Measurements from ENCODE around the gene IBA57. TPM values are rescaled to one million over a fixed set of nuclear protein-coding genes. Genes with fewer than 3 reads are reported as not detected.

IBA57 gene
- polyA plus RNA-seq, result 9.2 TPM
- long read RNA-seq, donor 1, full-length matches to known transcripts, result 2 of 2 reads
- long read RNA-seq, donor 1, partial matches to known transcripts, result 0 of 2 reads
- long read RNA-seq, donor 1, other reads (novel, unspliced or antisense), result 0 of 2 reads
- long read RNA-seq, donor 2, full-length matches to known transcripts, result 1 of 1 reads
- long read RNA-seq, donor 2, partial matches to known transcripts, result 0 of 1 reads
- long read RNA-seq, donor 2, other reads (novel, unspliced or antisense), result 0 of 1 reads
- long read RNA-seq, donor 3, result 0 reads
- long read RNA-seq, donor 4, result 0 reads
- long read RNA-seq, donor 5, result 0 reads
- long read RNA-seq, donor 6, full-length matches to known transcripts, result 7 of 7 reads
- long read RNA-seq, donor 6, partial matches to known transcripts, result 0 of 7 reads
- long read RNA-seq, donor 6, other reads (novel, unspliced or antisense), result 0 of 7 reads
- long read RNA-seq, donor 7, full-length matches to known transcripts, result 3 of 3 reads
- long read RNA-seq, donor 7, partial matches to known transcripts, result 0 of 3 reads
- long read RNA-seq, donor 7, other reads (novel, unspliced or antisense), result 0 of 3 reads
- long read RNA-seq, donor 8, full-length matches to known transcripts, result 2 of 2 reads
- long read RNA-seq, donor 8, partial matches to known transcripts, result 0 of 2 reads
- long read RNA-seq, donor 8, other reads (novel, unspliced or antisense), result 0 of 2 reads
- long read RNA-seq, donor 9, full-length matches to known transcripts, result 4 of 4 reads
- long read RNA-seq, donor 9, partial matches to known transcripts, result 0 of 4 reads
- long read RNA-seq, donor 9, other reads (novel, unspliced or antisense), result 0 of 4 reads
- long read RNA-seq, donor 10, full-length matches to known transcripts, result 2 of 2 reads
- long read RNA-seq, donor 10, partial matches to known transcripts, result 0 of 2 reads
- long read RNA-seq, donor 10, other reads (novel, unspliced or antisense), result 0 of 2 reads
- long read RNA-seq, donor 11, full-length matches to known transcripts, result 1 of 1 reads
- long read RNA-seq, donor 11, partial matches to known transcripts, result 0 of 1 reads
- long read RNA-seq, donor 11, other reads (novel, unspliced or antisense), result 0 of 1 reads

DNA sequence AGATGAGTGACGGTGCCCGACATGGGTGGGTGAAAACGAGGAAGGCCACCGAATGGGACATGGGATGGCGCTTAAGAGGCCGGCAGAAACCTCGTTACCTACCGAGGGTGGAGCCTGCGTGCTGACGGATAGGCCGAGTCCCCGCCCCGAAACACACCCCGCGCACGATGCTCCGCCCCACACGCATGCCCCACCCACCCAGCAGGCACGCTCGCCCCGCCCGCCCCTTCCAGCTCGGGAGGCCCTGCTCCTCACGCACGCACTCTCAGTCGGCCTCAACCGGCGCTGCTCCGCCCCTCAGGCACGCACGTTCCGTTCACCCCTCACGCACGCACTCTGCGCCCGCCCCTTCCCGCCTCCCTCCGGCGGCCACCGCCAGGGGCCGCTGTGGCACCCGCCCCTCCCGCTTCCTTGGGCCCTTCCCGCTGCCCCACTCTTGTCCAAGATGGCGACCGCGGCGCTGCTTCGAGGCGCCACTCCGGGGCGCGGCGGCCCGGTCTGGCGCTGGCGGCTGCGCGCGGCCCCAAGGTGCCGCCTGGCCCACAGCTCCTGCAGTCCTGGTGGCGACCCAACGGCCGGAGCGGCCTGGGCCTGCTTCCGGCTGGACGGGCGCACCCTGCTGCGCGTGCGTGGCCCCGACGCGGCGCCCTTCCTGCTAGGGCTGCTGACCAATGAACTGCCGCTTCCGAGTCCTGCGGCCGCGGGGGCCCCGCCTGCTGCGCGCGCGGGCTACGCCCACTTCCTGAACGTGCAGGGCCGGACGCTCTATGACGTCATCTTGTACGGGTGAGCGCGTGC is at the start of gene IBA57:
IBA57 (plus strand) TSS at position 433 of the 798 bp plus-strand sequence; CDS start at position 446, 13 bp downstream.
- Histone ChIP-seq H3K4me1 (ENCODE audit: control insufficient read depth, insufficient read depth, low read length) (peaks cover 35% of the 10 kb centered on the region), H3K9me3 (ENCODE audit: control insufficient read depth, low read depth, low read length) (no peaks in the 10 kb centered on the region), H3K4me3 (ENCODE audit: low read length) (peak within 1 kb of the TSS; percentile 84), H3K36me3 (ENCODE audit: control insufficient read depth, insufficient read depth, low read length) (peaks cover 2% of the 10 kb centered on the region), H3K27me3 (ENCODE audit: control insufficient read depth, insufficient read depth, low read length) (peaks cover 7% of the 10 kb centered on the region), H3K27ac (ENCODE audit: low read length) (peak within 1 kb of the TSS; percentile 99)
- no CpG with 5 or more reads among the region's 93 CpGs for WGBS (ENCODE audit: insufficient coverage, low lambda C conversion rate)
- DNase-seq, result peak; percentile 100

DNA sequence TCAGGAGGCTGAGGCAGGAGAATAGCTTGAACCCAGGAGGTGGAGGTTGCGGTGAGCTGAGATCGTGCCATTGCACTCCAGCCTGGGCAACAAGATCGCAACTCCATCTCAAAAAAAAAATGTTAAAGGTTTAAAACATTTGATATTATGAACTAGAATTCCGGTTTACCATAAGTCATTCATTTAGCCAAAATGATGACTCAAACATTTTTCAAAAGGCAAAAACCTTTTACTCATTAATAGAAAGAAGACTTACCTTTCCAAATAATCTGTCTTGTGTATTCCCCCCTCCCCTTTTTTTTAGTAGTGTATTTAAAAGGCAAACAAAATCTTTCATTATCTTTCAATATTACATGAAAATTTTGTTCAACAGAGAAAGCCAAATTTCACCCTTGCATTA is 48.3 kb upstream of the IBA57 start:
- Histone ChIP-seq H3K4me1 (ENCODE audit: control insufficient read depth, insufficient read depth, low read length) (peaks cover 3% of the 10 kb centered on the region), H3K27ac (ENCODE audit: low read length) (no peak overlapping the region), H3K27me3 (ENCODE audit: control insufficient read depth, insufficient read depth, low read length) (no peaks in the 10 kb centered on the region), H3K36me3 (ENCODE audit: control insufficient read depth, insufficient read depth, low read length) (no peaks in the 10 kb centered on the region), H3K4me3 (ENCODE audit: low read length) (no peak overlapping the region), H3K9me3 (ENCODE audit: control insufficient read depth, low read depth, low read length) (no peaks in the 10 kb centered on the region)
- 83% methylated on average over 1 of the region's 4 CpGs for WGBS (ENCODE audit: insufficient coverage, low lambda C conversion rate)
- no peak for DNase-seq

DNA sequence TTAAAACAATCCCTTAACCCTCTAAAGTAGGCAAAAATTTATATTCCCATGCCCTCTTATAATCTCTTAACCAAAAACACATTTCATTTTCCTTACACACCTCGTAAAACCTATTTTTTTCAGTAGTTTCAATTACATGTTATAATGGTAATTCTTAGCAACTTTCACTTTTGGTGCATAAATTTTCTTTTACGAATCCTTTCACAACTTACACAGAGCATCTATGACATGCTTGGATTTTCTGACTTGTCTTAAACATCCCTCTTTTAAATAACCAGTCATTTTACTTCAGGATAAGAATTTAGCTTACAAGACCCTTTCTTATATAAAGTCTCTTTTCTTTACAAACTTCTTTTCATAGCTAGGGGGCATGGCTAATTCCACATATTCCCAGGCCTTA is 47.6 kb upstream of the IBA57 start:
- 68% methylated on average over 2 of the region's 2 CpGs for WGBS (ENCODE audit: insufficient coverage, low lambda C conversion rate)

DNA sequence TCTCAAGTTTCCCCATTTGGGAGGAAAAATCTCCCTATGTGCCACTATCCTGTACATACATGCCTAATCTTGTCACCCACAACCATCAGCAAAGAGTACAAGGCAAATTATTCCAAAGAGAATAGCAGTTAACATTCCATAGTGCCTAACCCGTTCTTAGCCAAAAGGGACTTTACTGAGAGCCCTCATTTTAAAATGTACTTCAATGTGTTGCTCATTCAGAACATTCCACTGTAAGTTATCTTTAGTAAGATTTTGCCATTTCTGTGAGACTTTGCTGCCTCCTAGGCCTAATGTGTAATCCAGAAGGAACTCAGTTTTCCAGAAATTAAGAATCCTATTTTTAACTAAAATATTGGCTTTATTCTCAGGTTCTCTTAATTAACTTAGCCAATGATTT is 45.3 kb upstream of the IBA57 start:
- no CpG with 5 or more reads among the region's 1 CpG for WGBS (ENCODE audit: insufficient coverage, low lambda C conversion rate)
- Histone ChIP-seq H3K27me3 (ENCODE audit: control insufficient read depth, insufficient read depth, low read length) (no peaks in the 10 kb centered on the region), H3K27ac (ENCODE audit: low read length) (no peak overlapping the region), H3K36me3 (ENCODE audit: control insufficient read depth, insufficient read depth, low read length) (no peaks in the 10 kb centered on the region), H3K9me3 (ENCODE audit: control insufficient read depth, low read depth, low read length) (no peaks in the 10 kb centered on the region), H3K4me3 (ENCODE audit: low read length) (no peak overlapping the region), H3K4me1 (ENCODE audit: control insufficient read depth, insufficient read depth, low read length) (peaks cover 28% of the 10 kb centered on the region)
- DNase-seq, result no peak

More for the DNA sequence above, 47.6 kb upstream of the IBA57 start:
- H3K27ac ChIP-seq (ENCODE audit: low read length), result no peak overlapping the region
- H3K4me1 ChIP-seq (ENCODE audit: control insufficient read depth, insufficient read depth, low read length), result peaks cover 9% of the 10 kb centered on the region
- no peak for DNase-seq
- no peak overlapping the region for H3K4me3 ChIP-seq (ENCODE audit: low read length)
- no peaks in the 10 kb centered on the region for H3K36me3 ChIP-seq (ENCODE audit: control insufficient read depth, insufficient read depth, low read length)
- H3K27me3 ChIP-seq (ENCODE audit: control insufficient read depth, insufficient read depth, low read length), result no peaks in the 10 kb centered on the region
- no peaks in the 10 kb centered on the region for H3K9me3 ChIP-seq (ENCODE audit: control insufficient read depth, low read depth, low read length)

DNA sequence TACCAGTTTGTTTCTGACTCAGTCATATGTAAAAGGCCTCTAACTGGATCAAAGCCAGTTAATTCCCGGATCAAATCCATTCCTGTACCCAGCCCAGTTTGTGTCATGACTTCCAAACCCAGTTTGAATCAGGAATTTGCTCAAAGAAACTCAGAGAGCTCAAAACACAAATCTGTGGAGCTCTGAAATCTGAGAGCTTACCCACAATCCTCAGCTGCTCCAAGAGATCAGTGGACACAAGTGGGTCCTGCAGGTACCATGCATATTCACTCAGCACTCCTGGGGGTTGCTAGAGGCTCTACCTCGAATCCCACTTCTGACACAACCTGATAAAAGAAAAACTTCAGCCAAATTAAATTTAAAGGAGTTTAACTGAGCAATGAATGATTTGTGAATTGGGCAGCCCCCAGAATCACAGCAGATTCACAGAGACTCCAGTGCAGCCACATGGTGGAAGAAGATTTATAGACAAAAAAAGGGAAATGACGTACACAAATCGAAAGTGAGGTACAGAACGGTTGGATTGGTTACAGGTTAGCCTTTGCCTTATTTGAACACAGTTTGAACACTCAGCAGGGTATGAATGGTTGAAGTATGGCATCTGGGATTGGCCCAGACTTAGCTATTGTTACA is 44.6 kb upstream of the IBA57 start:
- no peaks in the 10 kb centered on the region for H3K36me3 ChIP-seq (ENCODE audit: control insufficient read depth, insufficient read depth, low read length)

DNA sequence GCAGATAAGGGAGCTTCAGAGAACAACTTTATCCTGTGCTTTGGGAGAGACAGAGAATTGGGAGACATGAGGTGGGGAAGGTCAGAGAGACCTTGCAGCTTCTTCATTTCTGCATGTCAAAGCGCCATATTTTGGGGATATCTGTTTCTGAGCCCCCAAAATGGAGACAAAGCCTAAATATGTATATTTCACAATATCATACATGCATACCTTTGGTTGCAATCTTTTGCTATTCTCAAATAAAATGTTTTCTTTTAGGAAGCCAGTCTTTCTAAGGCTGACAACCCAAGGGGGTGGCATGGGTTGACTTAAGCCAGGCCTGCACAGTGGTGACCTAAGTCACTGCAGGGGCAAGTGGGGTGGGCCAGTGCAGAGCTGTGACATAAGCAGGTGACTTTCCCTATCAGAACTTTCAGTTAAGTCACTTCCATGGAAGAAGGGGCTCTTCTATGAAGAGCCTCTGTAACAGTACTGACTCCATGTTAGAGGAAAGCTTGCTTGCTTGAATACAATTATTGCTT is 42.6 kb upstream of the IBA57 start:
- no peaks in the 10 kb centered on the region for H3K36me3 ChIP-seq (ENCODE audit: control insufficient read depth, insufficient read depth, low read length)
- H3K27ac ChIP-seq (ENCODE audit: low read length), result peak overlapping the region; percentile 15
- no peak for DNase-seq
- no peak overlapping the region for H3K4me3 ChIP-seq (ENCODE audit: low read length)
- no peaks in the 10 kb centered on the region for H3K27me3 ChIP-seq (ENCODE audit: control insufficient read depth, insufficient read depth, low read length)
- H3K4me1 ChIP-seq (ENCODE audit: control insufficient read depth, insufficient read depth, low read length), result peaks cover 30% of the 10 kb centered on the region
- no CpG with 5 or more reads among the region's 1 CpG for WGBS (ENCODE audit: insufficient coverage, low lambda C conversion rate)
- H3K9me3 ChIP-seq (ENCODE audit: control insufficient read depth, low read depth, low read length), result no peaks in the 10 kb centered on the region

More for the DNA sequence above, 44.6 kb upstream of the IBA57 start:
- Histone ChIP-seq H3K27me3 (ENCODE audit: control insufficient read depth, insufficient read depth, low read length) (no peaks in the 10 kb centered on the region), H3K4me1 (ENCODE audit: control insufficient read depth, insufficient read depth, low read length) (peaks cover 30% of the 10 kb centered on the region), H3K9me3 (ENCODE audit: control insufficient read depth, low read depth, low read length) (no peaks in the 10 kb centered on the region), H3K4me3 (ENCODE audit: low read length) (no peak overlapping the region), H3K27ac (ENCODE audit: low read length) (no peak overlapping the region)
- no CpG with 5 or more reads among the region's 5 CpGs for WGBS (ENCODE audit: insufficient coverage, low lambda C conversion rate)
- DNase-seq, result no peak

DNA sequence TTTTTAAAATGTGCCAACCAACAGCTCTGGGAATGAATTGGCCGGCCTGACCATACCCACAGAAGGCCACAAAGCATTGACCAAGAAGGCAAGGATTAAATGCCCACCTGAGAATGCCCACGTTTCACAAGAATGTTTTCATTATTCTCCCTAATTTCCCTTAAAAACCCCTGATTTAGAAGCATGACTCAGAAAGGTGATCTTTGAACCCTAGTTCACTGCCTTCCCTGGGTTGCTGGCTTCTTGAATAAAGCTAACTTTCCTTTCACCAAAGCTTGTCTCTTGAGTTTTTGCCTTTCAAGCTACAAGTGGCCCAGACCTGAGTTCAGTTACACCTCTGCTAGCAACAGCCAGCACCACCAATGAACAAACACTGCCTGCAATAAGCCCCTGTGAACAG is 42.1 kb upstream of the IBA57 start:
- Histone ChIP-seq H3K36me3 (ENCODE audit: control insufficient read depth, insufficient read depth, low read length) (no peaks in the 10 kb centered on the region), H3K27ac (ENCODE audit: low read length) (peak overlapping the region; percentile 15), H3K9me3 (ENCODE audit: control insufficient read depth, low read depth, low read length) (no peaks in the 10 kb centered on the region), H3K4me3 (ENCODE audit: low read length) (no peak overlapping the region), H3K27me3 (ENCODE audit: control insufficient read depth, insufficient read depth, low read length) (no peaks in the 10 kb centered on the region), H3K4me1 (ENCODE audit: control insufficient read depth, insufficient read depth, low read length) (peaks cover 30% of the 10 kb centered on the region)
- WGBS (ENCODE audit: insufficient coverage, low lambda C conversion rate), result no CpG with 5 or more reads among the region's 2 CpGs
- peak in 1 of 2 donors; percentile 69 for DNase-seq

DNA sequence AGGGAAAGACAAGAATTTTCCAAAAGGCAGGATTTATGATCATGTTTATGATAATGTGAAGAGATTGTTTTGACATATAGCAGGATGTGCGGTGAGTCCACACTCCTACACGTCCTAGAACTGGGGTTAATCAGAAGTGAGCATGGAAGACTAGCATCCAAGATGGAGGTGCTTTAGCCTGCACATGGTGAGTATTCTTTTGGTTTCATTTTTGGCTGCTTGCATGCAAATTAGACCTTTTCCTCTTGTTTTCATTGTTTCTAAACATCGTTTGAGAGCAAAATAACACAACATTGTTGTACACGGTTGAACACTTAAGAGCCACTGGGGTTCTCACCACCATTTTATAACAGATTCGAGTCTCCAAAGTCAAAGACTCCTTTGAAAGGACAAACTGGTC is 40.4 kb upstream of the IBA57 start:
- H3K27me3 ChIP-seq (ENCODE audit: control insufficient read depth, insufficient read depth, low read length), result no peaks in the 10 kb centered on the region
- no CpG with 5 or more reads among the region's 5 CpGs for WGBS (ENCODE audit: insufficient coverage, low lambda C conversion rate)

DNA sequence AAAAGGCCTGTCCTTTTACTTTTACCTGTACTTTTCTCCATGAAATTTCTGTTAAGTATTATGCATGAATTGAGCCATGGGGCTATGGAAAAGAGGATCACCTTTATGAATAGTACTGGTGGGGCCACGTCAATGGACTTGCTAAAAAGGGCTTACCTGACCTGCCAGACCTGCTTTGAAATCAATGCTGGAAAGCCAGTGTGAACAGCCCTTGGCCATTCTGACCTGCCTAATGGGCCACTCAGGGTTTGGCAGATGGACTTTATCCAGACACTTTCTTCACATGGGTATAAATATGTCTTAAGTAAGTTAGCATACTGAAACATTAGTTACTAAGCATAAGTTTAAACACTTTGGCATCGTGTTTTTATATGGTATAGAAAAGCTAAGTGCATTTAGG is 33.8 kb upstream of the IBA57 start:
- Histone ChIP-seq H3K9me3 (ENCODE audit: control insufficient read depth, low read depth, low read length) (no peaks in the 10 kb centered on the region), H3K27me3 (ENCODE audit: control insufficient read depth, insufficient read depth, low read length) (peaks cover 14% of the 10 kb centered on the region), H3K4me1 (ENCODE audit: control insufficient read depth, insufficient read depth, low read length) (peaks cover 9% of the 10 kb centered on the region), H3K27ac (ENCODE audit: low read length) (peak overlapping the region; percentile 63), H3K4me3 (ENCODE audit: low read length) (no peak overlapping the region), H3K36me3 (ENCODE audit: control insufficient read depth, insufficient read depth, low read length) (no peaks in the 10 kb centered on the region)
- WGBS (ENCODE audit: insufficient coverage, low lambda C conversion rate), result no CpG with 5 or more reads among the region's 2 CpGs
- DNase-seq, result peak in 1 of 2 donors; percentile 59

More for the DNA sequence above, 40.4 kb upstream of the IBA57 start:
- DNase-seq, result no peak
- H3K4me3 ChIP-seq (ENCODE audit: low read length), result no peak overlapping the region
- no peaks in the 10 kb centered on the region for H3K36me3 ChIP-seq (ENCODE audit: control insufficient read depth, insufficient read depth, low read length)
- peaks cover 30% of the 10 kb centered on the region for H3K4me1 ChIP-seq (ENCODE audit: control insufficient read depth, insufficient read depth, low read length)
- no peaks in the 10 kb centered on the region for H3K9me3 ChIP-seq (ENCODE audit: control insufficient read depth, low read depth, low read length)
- H3K27ac ChIP-seq (ENCODE audit: low read length), result no peak overlapping the region
